Activated CD8-positive, alpha-beta memory T cell treated with anti-CD3 and anti-CD28 coated beads, Interleukin-2, amount 10 ng/mL, durations not matched to agents 7 days and 5 days (primary cell): Measurements from ENCODE around the gene POU2F3. TPM values are rescaled to one million over a fixed set of nuclear protein-coding genes. Genes with fewer than 3 reads are reported as not detected.

Source experiments
- ATAC-seq: fragments of 150-1000 bp; cut with Tn5 transposase; one replicate; pipeline ENCODE4 v1.10.0; 2021; ENCODE audit warnings: moderate library complexity
- CTCF ChIA-PET: fragments of 350-600 bp; sonication (Branson Sonifier 250); formaldehyde crosslinking; loops from one replicate; lab custom pipeline; 2021; ENCODE audit warnings: antibody characterized with exemption; lab: Charles Lee
- DNase-seq: peaks from one replicate; pipeline ENCODE4 v3.0.0-alpha.2; 2020
- H3K27ac Mint-ChIP-seq: one replicate; pipeline ENCODE4 v1.8.0; 2021; ENCODE audit warnings: mild to moderate bottlenecking, mixed read lengths
- H3K27me3 Mint-ChIP-seq: one replicate; pipeline ENCODE4 v1.8.0; 2021; ENCODE audit warnings: mixed read lengths
- H3K36me3 Mint-ChIP-seq: one replicate; pipeline ENCODE4 v1.8.0; 2021; ENCODE audit warnings: mild to moderate bottlenecking, mixed read lengths
- H3K4me1 Mint-ChIP-seq: one replicate; pipeline ENCODE4 v1.8.0; 2021; ENCODE audit warnings: mixed read lengths
- H3K4me3 Mint-ChIP-seq: one replicate; pipeline ENCODE4 v1.8.0; 2021; ENCODE audit warnings: mild to moderate bottlenecking, moderate library complexity, mixed read lengths
- H3K9me3 Mint-ChIP-seq: one replicate; pipeline ENCODE4 v1.8.0; 2022; ENCODE audit warnings: low read depth, mixed read lengths
- total RNA-seq, 2 experiments: library from RNA; stranded (reverse); gene quantifications; one replicate each; pipeline ENCODE4 v1.2.3, GENCODE V29; 2021

POU2F3 gene
- total RNA-seq, 2 experiments from 2014 or later, result not detected

DNA sequence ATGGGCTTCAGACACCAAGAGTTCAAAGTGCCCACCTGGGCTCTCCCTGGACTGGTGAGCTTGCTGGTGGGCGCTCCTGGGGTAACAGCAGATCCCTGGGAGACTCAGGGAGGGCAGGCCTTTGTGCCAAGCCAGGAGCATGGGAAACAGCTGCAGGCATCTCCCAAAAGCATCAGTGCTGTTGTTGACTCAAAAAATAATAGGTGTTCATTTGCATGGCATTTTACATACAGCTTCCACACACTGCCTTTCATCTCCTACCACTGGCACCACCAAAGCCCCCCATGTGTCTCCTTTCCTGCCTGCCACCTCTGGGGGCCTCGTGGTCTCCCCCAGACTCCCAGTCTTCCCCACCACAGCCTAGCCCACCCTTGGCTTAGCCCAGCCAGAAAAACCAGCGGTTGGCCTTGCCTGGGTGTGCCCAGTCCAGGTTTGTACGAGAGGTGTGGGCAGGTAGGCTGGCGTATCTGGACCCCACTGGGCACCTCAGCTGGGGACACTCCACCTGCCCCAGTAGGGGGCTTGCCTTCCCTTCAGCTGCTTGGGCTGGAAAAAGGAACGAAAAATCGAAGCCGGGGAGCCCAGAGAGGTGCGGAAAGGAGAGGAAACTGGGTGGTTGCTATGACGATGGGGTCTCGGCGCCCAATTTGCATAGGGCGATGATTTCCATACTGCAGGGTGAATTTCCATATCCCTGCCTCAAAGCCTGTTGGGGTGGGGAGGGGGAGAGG, 15.0 kb downstream of the POU2F3 start:
- CTCF ChIA-PET, result interaction anchor here (0.7 to 2.5 kb wide), 3 partner anchors 20 to 48 kb away, joined by 3 to 17 read pairs (median 4); no protein-coding TSS in a partner anchor
- H3K4me1 Mint-ChIP-seq, result peaks cover 7% of the 10 kb centered on the region
- H3K36me3 Mint-ChIP-seq, result peaks cover 3% of the 10 kb centered on the region
- DNase-seq (no peak), ATAC-seq (no peak)
- H3K4me3 Mint-ChIP-seq, result no peak overlapping the region
- no peaks in the 10 kb centered on the region for H3K9me3 Mint-ChIP-seq
- H3K27me3 Mint-ChIP-seq, result peaks cover 88% of the 10 kb centered on the region
- no peak overlapping the region for H3K27ac Mint-ChIP-seq

DNA sequence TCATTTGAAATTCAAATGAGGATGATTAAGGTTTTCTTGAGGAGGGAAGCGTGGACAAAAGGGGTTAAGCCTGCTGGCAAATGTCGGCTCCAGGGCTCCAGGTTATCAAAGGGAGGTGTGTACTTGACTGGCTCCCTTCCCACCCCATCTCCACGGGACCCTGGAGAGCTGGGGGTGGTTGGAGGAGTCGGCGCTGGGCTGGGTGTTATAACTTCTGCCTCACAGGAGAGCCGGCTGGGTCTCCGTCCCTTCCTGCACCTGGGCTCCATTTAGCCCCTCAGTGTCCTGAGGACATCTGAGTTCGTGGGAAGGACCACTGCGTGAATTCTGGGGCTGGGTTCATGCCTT, 15.6 kb downstream of the POU2F3 start:
- CTCF ChIA-PET, result interaction anchor here (2.5 kb wide), 1 partner anchor 47 kb away, joined by 17 read pairs; no protein-coding TSS in a partner anchor

DNA sequence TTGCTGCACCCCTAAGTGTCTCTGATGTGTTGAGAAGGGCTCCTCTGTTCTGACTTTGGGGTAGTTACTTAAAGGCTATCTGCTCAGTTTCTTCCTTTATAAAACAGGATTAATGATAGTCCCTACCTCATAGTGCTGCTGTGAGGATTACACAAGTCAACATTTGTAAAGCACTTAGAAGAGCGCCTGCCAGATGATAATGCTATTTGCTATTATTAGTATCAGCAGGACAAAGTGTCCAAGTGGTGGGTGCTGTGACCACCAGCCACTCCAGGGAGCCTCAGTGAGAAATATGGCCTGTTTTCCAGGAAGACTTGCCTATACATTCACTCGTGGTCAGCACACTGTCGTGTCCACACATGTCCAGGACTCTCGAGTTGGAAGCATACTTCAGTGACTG, 16.2 kb downstream of the POU2F3 start:
- Mint-ChIP-seq H3K27me3 (peaks cover 88% of the 10 kb centered on the region), H3K4me1 (peaks cover 1% of the 10 kb centered on the region), H3K9me3 (no peaks in the 10 kb centered on the region), H3K36me3 (no peaks in the 10 kb centered on the region), H3K4me3 (no peak overlapping the region), H3K27ac (no peak overlapping the region)
- CTCF ChIA-PET, result interaction anchor here (1.2 kb wide), 1 partner anchor 44 kb away, joined by 4 read pairs; no protein-coding TSS in a partner anchor
- DNase-seq (no peak), ATAC-seq (no peak)

More for the DNA sequence above, 15.6 kb downstream of the POU2F3 start:
- Mint-ChIP-seq H3K27ac (no peak overlapping the region), H3K4me1 (peaks cover 1% of the 10 kb centered on the region), H3K9me3 (no peaks in the 10 kb centered on the region), H3K36me3 (no peaks in the 10 kb centered on the region), H3K27me3 (peaks cover 87% of the 10 kb centered on the region), H3K4me3 (no peak overlapping the region)
- DNase-seq (no peak), ATAC-seq (no peak)

DNA sequence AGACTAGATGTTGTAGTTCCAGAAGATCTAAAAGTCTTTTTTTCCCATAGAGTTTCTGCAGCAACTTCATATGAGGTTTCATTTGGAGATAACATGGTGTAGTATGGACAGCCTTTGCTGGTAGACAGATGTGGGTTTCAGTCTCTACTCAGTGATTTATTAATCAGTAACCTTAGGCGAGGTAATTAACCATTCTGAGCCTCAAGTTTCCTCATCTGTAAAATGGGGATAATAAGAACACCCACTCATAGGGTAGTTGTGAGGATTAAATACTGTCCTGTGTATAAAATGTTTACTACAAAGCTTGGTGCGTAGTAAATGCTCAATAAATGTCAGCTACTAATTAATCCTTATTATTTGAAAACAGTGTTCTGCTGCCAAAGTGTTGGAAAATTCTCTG, 16.8 kb downstream of the POU2F3 start:
- CTCF ChIA-PET, result interaction anchor here (1.2 kb wide), 1 partner anchor 43 kb away, joined by 4 read pairs; no protein-coding TSS in a partner anchor
- no peak for DNase-seq
- Mint-ChIP-seq H3K4me3 (no peak overlapping the region), H3K27me3 (peaks cover 90% of the 10 kb centered on the region), H3K4me1 (peaks cover 1% of the 10 kb centered on the region), H3K9me3 (no peaks in the 10 kb centered on the region), H3K27ac (no peak overlapping the region), H3K36me3 (no peaks in the 10 kb centered on the region)
- no peak for ATAC-seq

DNA sequence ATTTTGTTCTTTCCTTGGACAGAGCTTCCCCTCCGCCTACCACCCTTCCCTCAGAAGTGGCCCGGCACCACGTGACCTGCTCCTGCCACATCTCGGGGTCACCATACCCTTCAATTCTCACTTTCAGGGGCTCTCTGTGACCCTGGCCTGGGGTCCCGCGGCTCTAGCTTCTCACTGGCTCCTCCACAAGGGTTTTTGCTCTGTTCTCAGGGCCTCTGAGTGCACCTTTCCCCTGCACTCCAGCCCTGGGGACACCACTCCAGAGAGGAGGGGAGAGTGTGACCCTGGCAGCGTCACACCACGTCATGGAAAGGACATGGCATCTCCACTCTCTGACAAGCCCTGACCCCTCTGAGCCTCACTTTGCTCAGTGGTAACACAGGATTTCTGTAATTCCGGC, 17.4 kb downstream of the POU2F3 start:
- H3K4me3 Mint-ChIP-seq, result no peak overlapping the region
- H3K9me3 Mint-ChIP-seq, result no peaks in the 10 kb centered on the region
- DNase-seq (no peak), ATAC-seq (no peak)
- no peak overlapping the region for H3K27ac Mint-ChIP-seq
- CTCF ChIA-PET, result interaction anchor here (1.2 to 2.0 kb wide), 3 partner anchors 9 to 46 kb away, joined by 3 to 12 read pairs (median 7); no protein-coding TSS in a partner anchor
- H3K4me1 Mint-ChIP-seq, result peaks cover 1% of the 10 kb centered on the region
- H3K27me3 Mint-ChIP-seq, result peaks cover 92% of the 10 kb centered on the region
- no peaks in the 10 kb centered on the region for H3K36me3 Mint-ChIP-seq

DNA sequence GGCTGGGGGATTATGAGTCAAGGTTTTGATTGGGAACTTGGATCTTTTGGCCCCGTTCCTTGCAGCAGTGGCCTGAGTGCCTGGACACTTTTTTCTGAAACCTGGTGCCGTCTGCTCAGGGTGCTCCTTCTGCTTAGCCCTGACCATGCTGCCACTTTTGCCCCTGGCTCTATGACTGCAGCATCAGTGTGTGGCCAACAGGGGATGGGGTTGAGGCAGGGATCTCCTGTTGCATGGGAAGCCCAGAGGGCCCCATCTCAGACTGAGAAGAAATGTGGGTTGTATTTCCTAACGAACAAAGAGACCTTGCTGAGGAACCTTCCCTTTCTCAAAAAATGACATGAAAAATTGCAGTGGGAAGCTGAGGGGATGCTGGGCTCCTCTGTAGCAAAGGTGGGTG, 18.7 kb downstream of the POU2F3 start:
- DNase-seq (no peak), ATAC-seq (no peak)
- H3K36me3 Mint-ChIP-seq, result no peaks in the 10 kb centered on the region
- CTCF ChIA-PET, result interaction anchor here (1.2 to 3.0 kb wide), 5 partner anchors 8 to 44 kb away, joined by 3 to 15 read pairs (median 7); no protein-coding TSS in a partner anchor
- H3K4me3 Mint-ChIP-seq, result no peak overlapping the region
- no peak overlapping the region for H3K27ac Mint-ChIP-seq
- H3K9me3 Mint-ChIP-seq, result no peaks in the 10 kb centered on the region
- H3K4me1 Mint-ChIP-seq, result peaks cover 1% of the 10 kb centered on the region
- H3K27me3 Mint-ChIP-seq, result peaks cover 88% of the 10 kb centered on the region

DNA sequence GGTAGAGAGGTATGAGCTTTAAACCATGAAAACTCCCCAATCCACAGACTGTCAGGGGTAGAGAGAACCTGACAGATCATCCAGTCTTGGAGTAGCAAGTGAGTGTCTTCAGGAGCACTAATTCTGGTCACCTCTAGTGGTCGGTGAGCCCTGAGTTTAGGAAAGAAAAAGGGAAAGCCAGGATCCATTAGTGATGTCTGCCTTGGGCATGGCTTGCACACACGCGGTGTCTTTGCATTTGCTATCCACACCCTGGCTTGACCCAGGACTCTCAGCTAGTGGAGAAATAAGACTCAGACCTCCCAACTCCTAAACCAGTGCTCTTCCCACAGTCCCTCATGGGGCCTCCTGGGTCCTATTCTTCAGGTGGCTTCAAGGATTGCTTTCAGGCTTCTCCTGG, 19.3 kb downstream of the POU2F3 start:
- no peaks in the 10 kb centered on the region for H3K36me3 Mint-ChIP-seq
- H3K4me3 Mint-ChIP-seq, result no peak overlapping the region
- CTCF ChIA-PET, result interaction anchor here (1.5 to 3.0 kb wide), 4 partner anchors 9 to 44 kb away, joined by 4 to 15 read pairs (median 10); no protein-coding TSS in a partner anchor
- H3K4me1 Mint-ChIP-seq, result peaks cover 1% of the 10 kb centered on the region
- H3K27me3 Mint-ChIP-seq, result peaks cover 87% of the 10 kb centered on the region
- ATAC-seq, result no peak
- no peaks in the 10 kb centered on the region for H3K9me3 Mint-ChIP-seq
- H3K27ac Mint-ChIP-seq, result no peak overlapping the region
- DNase-seq, result no peak

DNA sequence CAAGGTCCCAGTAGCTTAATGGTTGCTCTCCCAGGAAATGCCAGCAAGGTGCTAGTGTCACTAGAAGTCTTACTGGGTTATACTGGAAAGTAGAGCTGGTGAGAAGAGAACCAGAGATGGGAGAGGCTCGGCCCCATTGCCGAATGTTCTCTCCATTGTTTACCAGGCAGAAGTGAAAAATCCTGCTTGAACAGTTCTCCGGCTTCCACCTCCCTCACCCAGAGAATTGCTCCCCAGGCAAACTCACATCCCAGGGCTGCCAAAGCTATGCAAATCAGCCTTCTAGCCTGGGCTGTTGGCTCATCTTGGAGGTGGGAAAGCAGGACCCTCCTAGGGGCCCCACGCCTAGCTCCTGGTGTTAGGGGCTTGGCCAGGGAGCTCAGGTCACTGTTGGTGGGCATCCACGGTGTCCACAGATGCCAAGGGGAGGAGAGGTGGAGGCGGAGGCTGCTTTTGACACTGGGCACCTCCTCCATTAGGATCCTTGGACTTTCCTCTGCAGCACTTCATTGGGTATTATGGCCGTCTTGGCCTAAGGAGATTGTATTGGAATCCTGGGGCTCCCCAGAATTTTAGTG, 20.1 kb downstream of the POU2F3 start:
- peaks cover 86% of the 10 kb centered on the region for H3K27me3 Mint-ChIP-seq
- H3K4me1 Mint-ChIP-seq, result no peaks in the 10 kb centered on the region
- no peaks in the 10 kb centered on the region for H3K9me3 Mint-ChIP-seq
- DNase-seq (no peak), ATAC-seq (no peak)
- H3K4me3 Mint-ChIP-seq, result no peak overlapping the region
- H3K27ac Mint-ChIP-seq, result no peak overlapping the region
- H3K36me3 Mint-ChIP-seq, result no peaks in the 10 kb centered on the region
- CTCF ChIA-PET, result interaction anchor here (1.0 to 3.0 kb wide), 2 partner anchors 23 to 43 kb away, joined by 5 to 15 read pairs; no protein-coding TSS in a partner anchor

DNA sequence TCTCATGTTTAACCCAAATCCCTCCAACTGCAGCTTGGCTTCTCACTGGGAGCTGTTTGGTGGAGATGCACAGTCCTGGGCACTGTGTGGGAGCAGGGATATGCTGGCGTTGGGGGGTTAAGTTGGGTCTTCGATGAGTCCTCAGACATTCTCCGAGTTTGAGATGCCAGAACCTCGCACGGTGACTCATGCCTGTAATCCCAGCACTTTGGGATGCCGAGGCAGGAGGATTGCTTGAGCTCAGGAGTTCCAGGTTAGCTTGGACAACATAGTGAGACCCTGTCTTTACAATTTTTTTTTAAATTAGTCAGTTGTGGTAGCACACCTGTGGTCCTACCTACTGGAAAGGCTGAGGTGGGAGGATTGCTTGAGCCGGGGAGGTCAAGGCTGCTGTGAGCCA, 20.7 kb downstream of the POU2F3 start:
- CTCF ChIA-PET, result interaction anchor here (1.0 to 3.0 kb wide), 2 partner anchors 23 to 42 kb away, joined by 5 to 15 read pairs; no protein-coding TSS in a partner anchor
- Mint-ChIP-seq H3K4me3 (no peak overlapping the region), H3K27ac (no peak overlapping the region), H3K36me3 (no peaks in the 10 kb centered on the region), H3K27me3 (peaks cover 86% of the 10 kb centered on the region), H3K9me3 (no peaks in the 10 kb centered on the region), H3K4me1 (no peaks in the 10 kb centered on the region)
- DNase-seq (no peak), ATAC-seq (no peak)

DNA sequence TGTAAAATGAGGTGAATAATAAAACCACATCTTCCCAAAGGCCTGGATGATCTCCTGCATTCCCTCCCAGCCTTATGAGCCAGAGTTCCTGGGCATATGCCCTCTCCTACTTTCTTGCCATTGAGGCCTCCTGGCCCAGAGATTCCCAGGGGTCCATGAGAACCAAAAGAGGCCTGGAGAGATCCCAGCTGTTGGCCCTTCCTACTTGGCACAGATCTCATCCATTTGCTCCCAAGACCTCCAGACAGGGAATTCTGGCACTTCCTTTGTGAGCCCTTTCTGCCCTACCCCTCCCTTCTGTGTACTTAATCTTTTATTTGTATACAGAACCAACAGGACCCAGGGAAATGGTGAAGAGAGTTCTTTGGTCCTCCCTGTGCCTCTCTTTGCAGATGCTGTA, 21.4 kb downstream of the POU2F3 start:
- H3K36me3 Mint-ChIP-seq, result no peaks in the 10 kb centered on the region
- no peaks in the 10 kb centered on the region for H3K9me3 Mint-ChIP-seq
- H3K27me3 Mint-ChIP-seq, result peaks cover 86% of the 10 kb centered on the region
- no peak overlapping the region for H3K27ac Mint-ChIP-seq
- H3K4me3 Mint-ChIP-seq, result no peak overlapping the region
- no peak for ATAC-seq
- H3K4me1 Mint-ChIP-seq, result no peaks in the 10 kb centered on the region
- DNase-seq, result no peak
- CTCF ChIA-PET, result interaction anchor here (3.0 kb wide), 1 partner anchor 24 kb away, joined by 15 read pairs; no protein-coding TSS in a partner anchor

DNA sequence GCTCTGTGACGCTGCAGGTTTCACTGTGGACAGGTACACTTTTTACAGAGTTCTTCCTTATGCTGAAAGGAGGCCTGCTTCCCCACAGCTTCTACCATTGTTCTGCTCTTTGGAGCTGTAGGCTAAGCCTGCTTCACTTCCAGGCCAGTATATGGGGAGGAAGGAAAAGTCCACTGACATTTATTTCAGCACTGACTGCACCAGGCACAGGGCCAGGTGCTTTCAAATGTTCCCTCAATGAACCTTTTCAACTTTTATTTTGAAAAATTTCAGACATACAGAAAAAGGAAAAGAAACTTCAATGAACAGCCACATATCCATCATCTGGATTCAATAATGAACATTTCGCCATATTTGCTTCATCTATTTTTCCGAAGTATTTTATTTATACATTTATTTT, 22.0 kb downstream of the POU2F3 start:
- no peaks in the 10 kb centered on the region for H3K9me3 Mint-ChIP-seq
- H3K4me3 Mint-ChIP-seq, result no peak overlapping the region
- CTCF ChIA-PET, result no interaction called here
- no peak for DNase-seq
- ATAC-seq, result no peak
- H3K36me3 Mint-ChIP-seq, result no peaks in the 10 kb centered on the region
- peaks cover 86% of the 10 kb centered on the region for H3K27me3 Mint-ChIP-seq
- no peak overlapping the region for H3K27ac Mint-ChIP-seq
- H3K4me1 Mint-ChIP-seq, result no peaks in the 10 kb centered on the region

DNA sequence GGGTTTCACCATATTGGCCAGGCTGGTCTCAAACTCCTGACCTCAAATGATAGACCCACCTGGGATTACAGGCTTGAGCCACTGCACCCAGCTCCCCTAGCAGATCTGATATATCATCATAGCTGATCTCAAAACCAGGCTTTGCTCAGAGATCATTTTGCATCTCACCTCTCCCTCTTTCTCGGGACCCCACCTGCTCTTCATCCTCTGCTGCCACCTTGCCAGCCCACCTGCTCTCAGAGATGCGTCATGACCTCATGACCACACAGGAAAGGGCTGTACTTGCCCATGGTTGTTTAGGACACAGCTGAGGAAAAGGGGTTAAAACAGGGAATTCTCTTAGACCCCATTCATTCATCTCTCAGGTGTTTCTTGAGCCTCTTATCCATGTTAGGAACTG, 27.4 kb downstream of the POU2F3 start:
- H3K9me3 Mint-ChIP-seq, result no peaks in the 10 kb centered on the region
- no peaks in the 10 kb centered on the region for H3K4me1 Mint-ChIP-seq
- peaks cover 71% of the 10 kb centered on the region for H3K27me3 Mint-ChIP-seq
- H3K36me3 Mint-ChIP-seq, result no peaks in the 10 kb centered on the region
- DNase-seq (no peak), ATAC-seq (no peak)
- no peak overlapping the region for H3K4me3 Mint-ChIP-seq
- H3K27ac Mint-ChIP-seq, result no peak overlapping the region
- CTCF ChIA-PET, result interaction anchor here (1.2 to 3.4 kb wide), 2 partner anchors 31 to 36 kb away, joined by 4 to 17 read pairs; no protein-coding TSS in a partner anchor

DNA sequence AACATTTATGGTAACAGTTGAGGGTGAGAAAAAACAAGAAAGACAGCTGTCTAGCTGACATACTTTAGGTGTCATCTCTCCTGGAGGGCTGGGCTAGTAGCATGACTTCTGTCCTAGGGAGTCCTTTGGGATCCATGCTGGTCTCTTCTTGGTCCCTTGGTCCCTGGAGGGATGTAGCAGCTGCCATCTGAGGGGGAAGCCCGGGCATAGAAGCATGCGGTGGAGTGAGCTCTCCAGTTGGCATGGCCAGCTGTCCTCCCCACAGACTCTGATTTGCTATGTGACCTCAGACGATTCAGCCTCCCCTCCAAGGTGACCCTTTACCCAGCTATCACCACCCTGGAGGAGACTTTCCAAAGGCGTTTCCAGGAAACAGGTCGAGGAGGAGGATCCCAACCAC, 28.7 kb downstream of the POU2F3 start:
- H3K27me3 Mint-ChIP-seq, result peaks cover 69% of the 10 kb centered on the region

More for the DNA sequence above, 28.7 kb downstream of the POU2F3 start:
- Mint-ChIP-seq H3K27ac (no peak overlapping the region), H3K36me3 (no peaks in the 10 kb centered on the region), H3K4me3 (no peak overlapping the region), H3K4me1 (no peaks in the 10 kb centered on the region), H3K9me3 (no peaks in the 10 kb centered on the region)
- DNase-seq, result no peak
- ATAC-seq, result no peak
- CTCF ChIA-PET, result interaction anchor here (1.5 to 3.4 kb wide), 3 partner anchors 32 to 34 kb away, joined by 4 to 17 read pairs (median 7); no protein-coding TSS in a partner anchor
